HCT116 (cell line): Measurements from ENCODE around the gene ASAP2. TPM values are rescaled to one million over a fixed set of nuclear protein-coding genes. Genes with fewer than 3 reads are reported as not detected.

Experiments used
- ATAC-seq: fragments of 200-7000 bp; cut with Tn5 transposase; 2 replicates; pipeline ENCODE4 v1.9.1; 2020; ENCODE audit warnings: mild to moderate bottlenecking, moderate library complexity
- BruUV-seq: library from RNA; stranded (reverse); fragments of 400-500 nt; replicated peaks from 2 replicates; lab custom pipeline; 2021; lab: Mats Ljungman, UMichigan
- CTCF ChIA-PET: fragments of 300-600 bp; sonication (Branson Sonifier 250); formaldehyde crosslinking; loops from one replicate; lab custom pipeline; 2021; ENCODE audit warnings: antibody characterized with exemption; lab: Charles Lee
- POLR2A ChIA-PET: fragments of 300-600, 350-600 bp; sonication (Branson Sonifier 250); formaldehyde crosslinking; loops from one replicate; lab custom pipeline; 2021; ENCODE audit warnings: antibody characterized with exemption; lab: Charles Lee
- RAD21 ChIA-PET, 2 experiments: fragments of 300-600 bp; sonication (Branson Sonifier 250); formaldehyde crosslinking; loops; one replicate each; lab custom pipeline; 2023; ENCODE audit warnings: low total read pairs in 2 of 2; ENCODE audit not compliant: uncharacterized antibody in 2 of 2, unreplicated experiment in 2 of 2, low non-redundant PET in 1 of 2; lab: Charles Lee
- DNase-seq: peaks from one replicate; pipeline ENCODE4 v3.0.0-alpha.2; 2010; ENCODE audit warnings: low read depth, low spot score
- H2AFZ ChIP-seq: fragments of 200-600 bp; shearing (Covaris generic), sonication (generic); 2 replicates; pipeline ENCODE4 v1.6.1; 2017; ENCODE audit warnings: low read depth, mixed run types, mixed read lengths, antibody characterized with exemption, low read length; ENCODE audit not compliant: poor library complexity, severe bottlenecking
- H3K27ac ChIP-seq: 2 replicates; pipeline ENCODE4 v1.5.1; 2012; ENCODE audit warnings: low read depth, low read length
- H3K27me3 ChIP-seq: fragments of 200-600 bp; sonication (generic); 2 replicates; pipeline ENCODE4 v1.6.1; 2016; ENCODE audit warnings: mixed run types, low read length, mixed read lengths; ENCODE audit not compliant: insufficient read depth
- H3K36me3 ChIP-seq, 2 experiments: fragments of 200-500 bp in 1 of 2; fragments of 200-600 bp in 1 of 2; sonication (Bioruptor generic) in 1 of 2; sonication (generic) in 1 of 2; 2 replicates each; pipeline versions ENCODE4 v1.5.1 to v1.6.1; 2014 to 2016; ENCODE audit warnings: low read length in 2 of 2, inconsistent platforms in 1 of 2, mixed read lengths in 1 of 2, mixed run types in 1 of 2; ENCODE audit not compliant: insufficient read depth in 2 of 2, control insufficient read depth in 1 of 2
- H3K4me1 ChIP-seq, 2 experiments: fragments of 200-600 bp in 1 of 2; sonication (generic) in 1 of 2; 2 replicates each; pipeline versions ENCODE4 v1.5.1 to v1.6.1; 2012 to 2017; ENCODE audit warnings: low read length in 2 of 2, inconsistent platforms in 1 of 2, mild to moderate bottlenecking in 1 of 2, mixed read lengths in 1 of 2, mixed run types in 1 of 2, moderate library complexity in 1 of 2; ENCODE audit not compliant: insufficient read depth in 2 of 2, control insufficient read depth in 1 of 2
- H3K4me2 ChIP-seq: fragments of 200-600 bp; sonication (generic); 2 replicates; pipeline ENCODE4 v1.6.1; 2017; ENCODE audit warnings: mixed run types, low read length, mixed read lengths
- H3K4me3 ChIP-seq, 2 experiments: fragments of 200-600 bp in 1 of 2; sonication (generic) in 1 of 2; replicated peaks in 1 of 2; 2 replicates each; pipeline ENCODE4 v1.5.1; 2011 to 2016; ENCODE audit warnings: low read length in 2 of 2, control low read depth in 1 of 2, low read depth in 1 of 2, mild to moderate bottlenecking in 1 of 2, mixed read lengths in 1 of 2, mixed run types in 1 of 2
- H3K79me2 ChIP-seq: fragments of 200-600 bp; sonication (generic); 2 replicates; pipeline ENCODE4 v1.6.1; 2017; ENCODE audit warnings: mild to moderate bottlenecking, mixed run types, low read length, moderate library complexity, mixed read lengths; ENCODE audit not compliant: insufficient read depth
- H3K9ac ChIP-seq: fragments of 200-600 bp; sonication (generic); 2 replicates; pipeline ENCODE4 v1.6.1; 2016; ENCODE audit warnings: low read length, mixed read lengths
- H3K9me2 ChIP-seq: fragments of 200-600 bp; sonication (generic), shearing (Covaris generic); 2 replicates; pipeline ENCODE4 v1.6.1; 2017; ENCODE audit warnings: mixed run types, mild to moderate bottlenecking, moderate library complexity; ENCODE audit not compliant: insufficient read depth
- H3K9me3 ChIP-seq, 2 experiments: fragments of 200-500 bp in 1 of 2; fragments of 200-600 bp in 1 of 2; sonication (Bioruptor generic) in 1 of 2; sonication (generic) in 1 of 2; 2 replicates each; pipeline ENCODE4 v1.6.1; 2014 to 2017; ENCODE audit warnings: low read length in 2 of 2, mixed read lengths in 2 of 2, inconsistent platforms in 1 of 2, low read depth in 1 of 2, mild to moderate bottlenecking in 1 of 2, mixed run types in 1 of 2, moderate library complexity in 1 of 2; ENCODE audit not compliant: control insufficient read depth in 1 of 2, insufficient read depth in 1 of 2
- H4K20me1 ChIP-seq: fragments of 200-600 bp; sonication (generic), shearing (Covaris generic); 2 replicates; pipeline ENCODE4 v1.6.1; 2017; ENCODE audit warnings: mixed run types, mild to moderate bottlenecking, moderate library complexity; ENCODE audit not compliant: insufficient read depth
- CBX3 ChIP-seq: IDR thresholded peaks from 2 replicates; pipeline ENCODE4 v1.6.1; 2012; ENCODE audit warnings: low read depth
- EZH2 ChIP-seq: fragments of 200-600 bp; sonication (generic); IDR thresholded peaks from 2 replicates; pipeline ENCODE4 v1.6.1; 2017; ENCODE audit warnings: antibody characterized with exemption, mixed run types
- FOSL1 ChIP-seq: IDR thresholded peaks from 2 replicates; pipeline ENCODE4 v1.6.1; 2012; ENCODE audit warnings: low read depth
- JUND ChIP-seq: IDR thresholded peaks from 2 replicates; pipeline ENCODE4 v1.6.1; 2012
- SP1 ChIP-seq: IDR thresholded peaks from 2 replicates; pipeline ENCODE4 v1.6.1; 2012; ENCODE audit warnings: low read depth
- SRF ChIP-seq: IDR thresholded peaks from 2 replicates; pipeline ENCODE4 v1.6.1; 2012; ENCODE audit warnings: low read depth
- YY1 ChIP-seq: IDR thresholded peaks from 2 replicates; pipeline ENCODE4 v1.6.1; 2011; ENCODE audit warnings: low read length, low read depth, moderate library complexity, mild to moderate bottlenecking; ENCODE audit not compliant: insufficient replicate concordance; ENCODE audit errors: extremely low read depth
- intact Hi-C: fragments of 100-400 bp; cut with micrococcal nuclease; formaldehyde crosslinking; loops from 2 replicates; pipeline ENCODE4 v1.10.0; 2022
- total RNA-seq: library from RNA; stranded (reverse); gene quantifications from one replicate; pipeline ENCODE4 v1.2.1, GENCODE V29; 2021; ENCODE audit not compliant: unreplicated experiment
- TF ChIP-seq, protein P1 (sequence below): IDR thresholded peaks from 2 replicates; pipeline ENCODE4 v1.6.1; 2011; ENCODE audit warnings: mild to moderate bottlenecking, low read length, moderate library complexity; ENCODE audit not compliant: insufficient replicate concordance; ENCODE audit errors: extremely low read depth
- TF ChIP-seq, protein P2 (sequence below): IDR thresholded peaks from 2 replicates; pipeline ENCODE4 v1.6.1; 2012; ENCODE audit warnings: low read depth

The ASAP2 gene
- total RNA-seq, 1 experiment from 2014 or later = 16.5 TPM

DNA sequence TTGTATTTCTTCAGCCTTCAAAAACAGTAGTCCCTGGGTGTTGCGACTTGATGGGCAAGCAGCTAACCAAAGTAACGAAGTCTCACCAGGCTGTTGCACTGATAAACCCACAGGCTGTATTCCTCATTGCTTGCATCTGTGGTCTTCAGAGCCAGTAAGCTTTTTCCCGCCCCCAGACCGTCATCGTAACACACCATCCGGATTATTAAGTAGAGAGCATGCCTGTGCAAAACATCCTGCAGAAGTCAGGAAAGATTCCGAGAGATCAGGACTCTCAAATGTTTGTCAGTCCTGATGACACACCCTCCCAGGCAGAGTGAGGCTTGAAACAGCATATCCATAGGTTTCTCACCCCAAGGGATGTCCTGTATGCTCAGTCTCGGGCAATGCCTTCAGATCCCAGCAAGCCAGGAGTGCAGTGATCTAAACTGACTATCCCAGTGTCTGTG is 200.8 kb downstream of the ASAP2 start:
- Histone ChIP-seq H3K9ac (no peak overlapping the region), H3K9me3 (no peaks in the 10 kb centered on the region), H3K27me3 (no peaks in the 10 kb centered on the region), H3K27ac (no peak overlapping the region), H3K4me1 (no peaks in the 10 kb centered on the region), H2AFZ (no peak overlapping the region), H4K20me1 (no peaks in the 10 kb centered on the region), H3K9me2 (no peaks in the 10 kb centered on the region), H3K79me2 (no peaks in the 10 kb centered on the region), H3K4me2 (no peak overlapping the region), H3K36me3 (peaks cover 6 to 8% of the 10 kb centered on the region in 2 experiments; a peak in 3 of 4 replicates), H3K4me3 (no peak overlapping the region)
- ATAC-seq (no peak), DNase-seq (no peak)
- ChIA-PET RAD21 (no interaction called here), POLR2A (no interaction called here), CTCF (no interaction called here)
- intact Hi-C loops = no loop called here
- BruUV-seq = no TSS peak
- TF ChIP-seq CBX3 (no peak), FOSL1 (no peak), SP1 (no peak), YY1 (no peak), JUND (no peak), EZH2 (no peak), SRF (no peak)
- TF ChIP-seq, protein P1, sequence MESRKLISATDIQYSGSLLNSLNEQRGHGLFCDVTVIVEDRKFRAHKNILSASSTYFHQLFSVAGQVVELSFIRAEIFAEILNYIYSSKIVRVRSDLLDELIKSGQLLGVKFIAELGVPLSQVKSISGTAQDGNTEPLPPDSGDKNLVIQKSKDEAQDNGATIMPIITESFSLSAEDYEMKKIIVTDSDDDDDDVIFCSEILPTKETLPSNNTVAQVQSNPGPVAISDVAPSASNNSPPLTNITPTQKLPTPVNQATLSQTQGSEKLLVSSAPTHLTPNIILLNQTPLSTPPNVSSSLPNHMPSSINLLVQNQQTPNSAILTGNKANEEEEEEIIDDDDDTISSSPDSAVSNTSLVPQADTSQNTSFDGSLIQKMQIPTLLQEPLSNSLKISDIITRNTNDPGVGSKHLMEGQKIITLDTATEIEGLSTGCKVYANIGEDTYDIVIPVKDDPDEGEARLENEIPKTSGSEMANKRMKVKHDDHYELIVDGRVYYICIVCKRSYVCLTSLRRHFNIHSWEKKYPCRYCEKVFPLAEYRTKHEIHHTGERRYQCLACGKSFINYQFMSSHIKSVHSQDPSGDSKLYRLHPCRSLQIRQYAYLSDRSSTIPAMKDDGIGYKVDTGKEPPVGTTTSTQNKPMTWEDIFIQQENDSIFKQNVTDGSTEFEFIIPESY = no peak
- TF ChIP-seq, protein P2, sequence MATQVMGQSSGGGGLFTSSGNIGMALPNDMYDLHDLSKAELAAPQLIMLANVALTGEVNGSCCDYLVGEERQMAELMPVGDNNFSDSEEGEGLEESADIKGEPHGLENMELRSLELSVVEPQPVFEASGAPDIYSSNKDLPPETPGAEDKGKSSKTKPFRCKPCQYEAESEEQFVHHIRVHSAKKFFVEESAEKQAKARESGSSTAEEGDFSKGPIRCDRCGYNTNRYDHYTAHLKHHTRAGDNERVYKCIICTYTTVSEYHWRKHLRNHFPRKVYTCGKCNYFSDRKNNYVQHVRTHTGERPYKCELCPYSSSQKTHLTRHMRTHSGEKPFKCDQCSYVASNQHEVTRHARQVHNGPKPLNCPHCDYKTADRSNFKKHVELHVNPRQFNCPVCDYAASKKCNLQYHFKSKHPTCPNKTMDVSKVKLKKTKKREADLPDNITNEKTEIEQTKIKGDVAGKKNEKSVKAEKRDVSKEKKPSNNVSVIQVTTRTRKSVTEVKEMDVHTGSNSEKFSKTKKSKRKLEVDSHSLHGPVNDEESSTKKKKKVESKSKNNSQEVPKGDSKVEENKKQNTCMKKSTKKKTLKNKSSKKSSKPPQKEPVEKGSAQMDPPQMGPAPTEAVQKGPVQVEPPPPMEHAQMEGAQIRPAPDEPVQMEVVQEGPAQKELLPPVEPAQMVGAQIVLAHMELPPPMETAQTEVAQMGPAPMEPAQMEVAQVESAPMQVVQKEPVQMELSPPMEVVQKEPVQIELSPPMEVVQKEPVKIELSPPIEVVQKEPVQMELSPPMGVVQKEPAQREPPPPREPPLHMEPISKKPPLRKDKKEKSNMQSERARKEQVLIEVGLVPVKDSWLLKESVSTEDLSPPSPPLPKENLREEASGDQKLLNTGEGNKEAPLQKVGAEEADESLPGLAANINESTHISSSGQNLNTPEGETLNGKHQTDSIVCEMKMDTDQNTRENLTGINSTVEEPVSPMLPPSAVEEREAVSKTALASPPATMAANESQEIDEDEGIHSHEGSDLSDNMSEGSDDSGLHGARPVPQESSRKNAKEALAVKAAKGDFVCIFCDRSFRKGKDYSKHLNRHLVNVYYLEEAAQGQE = no peak
